ENCODE results near the gene INSIG1.

DNA sequence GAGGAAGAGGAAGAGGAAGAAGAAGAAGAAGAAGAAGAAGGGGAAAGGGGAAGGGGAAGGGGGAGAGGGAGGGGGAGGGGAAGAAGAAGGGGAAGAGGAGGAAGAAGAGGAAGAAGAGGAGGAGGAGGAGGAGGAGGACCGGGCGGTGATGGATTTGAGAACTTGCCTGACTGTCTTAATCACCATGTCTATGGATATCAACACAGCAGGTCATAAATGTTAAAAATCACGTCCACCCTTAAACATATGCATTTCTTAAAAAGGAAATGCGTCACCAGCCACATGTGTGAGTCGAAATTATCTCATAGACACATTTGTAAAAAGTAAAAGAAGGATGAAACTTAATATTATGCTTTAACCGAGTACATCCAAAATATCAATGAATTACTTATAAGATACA lies 42.1 kb upstream of the INSIG1 start:
- TF ChIP-seq JUND (IDR thresholded peaks at IDR 0.05) (no peak), GABPA (IDR thresholded peaks at IDR 0.05 in 1 of 2, conservative IDR thresholded peaks at IDR 0.05 in 1 of 2) (no peak), YY1 (IDR thresholded peaks at IDR 0.05) (no peak), RXRA (IDR thresholded peaks at IDR 0.05) (no peak), RAD21 (IDR thresholded peaks at IDR 0.05) (no peak), TAF1 (conservative IDR thresholded peaks at IDR 0.05) (no peak), FOXA1 (IDR thresholded peaks at IDR 0.05) (no peak)
- TF ChIP-seq, protein P1, sequence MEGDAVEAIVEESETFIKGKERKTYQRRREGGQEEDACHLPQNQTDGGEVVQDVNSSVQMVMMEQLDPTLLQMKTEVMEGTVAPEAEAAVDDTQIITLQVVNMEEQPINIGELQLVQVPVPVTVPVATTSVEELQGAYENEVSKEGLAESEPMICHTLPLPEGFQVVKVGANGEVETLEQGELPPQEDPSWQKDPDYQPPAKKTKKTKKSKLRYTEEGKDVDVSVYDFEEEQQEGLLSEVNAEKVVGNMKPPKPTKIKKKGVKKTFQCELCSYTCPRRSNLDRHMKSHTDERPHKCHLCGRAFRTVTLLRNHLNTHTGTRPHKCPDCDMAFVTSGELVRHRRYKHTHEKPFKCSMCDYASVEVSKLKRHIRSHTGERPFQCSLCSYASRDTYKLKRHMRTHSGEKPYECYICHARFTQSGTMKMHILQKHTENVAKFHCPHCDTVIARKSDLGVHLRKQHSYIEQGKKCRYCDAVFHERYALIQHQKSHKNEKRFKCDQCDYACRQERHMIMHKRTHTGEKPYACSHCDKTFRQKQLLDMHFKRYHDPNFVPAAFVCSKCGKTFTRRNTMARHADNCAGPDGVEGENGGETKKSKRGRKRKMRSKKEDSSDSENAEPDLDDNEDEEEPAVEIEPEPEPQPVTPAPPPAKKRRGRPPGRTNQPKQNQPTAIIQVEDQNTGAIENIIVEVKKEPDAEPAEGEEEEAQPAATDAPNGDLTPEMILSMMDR (IDR thresholded peaks at IDR 0.05; ENCODE audit: low read depth, low read length, missing input control), result no peak
- TF ChIP-seq, protein P2, sequence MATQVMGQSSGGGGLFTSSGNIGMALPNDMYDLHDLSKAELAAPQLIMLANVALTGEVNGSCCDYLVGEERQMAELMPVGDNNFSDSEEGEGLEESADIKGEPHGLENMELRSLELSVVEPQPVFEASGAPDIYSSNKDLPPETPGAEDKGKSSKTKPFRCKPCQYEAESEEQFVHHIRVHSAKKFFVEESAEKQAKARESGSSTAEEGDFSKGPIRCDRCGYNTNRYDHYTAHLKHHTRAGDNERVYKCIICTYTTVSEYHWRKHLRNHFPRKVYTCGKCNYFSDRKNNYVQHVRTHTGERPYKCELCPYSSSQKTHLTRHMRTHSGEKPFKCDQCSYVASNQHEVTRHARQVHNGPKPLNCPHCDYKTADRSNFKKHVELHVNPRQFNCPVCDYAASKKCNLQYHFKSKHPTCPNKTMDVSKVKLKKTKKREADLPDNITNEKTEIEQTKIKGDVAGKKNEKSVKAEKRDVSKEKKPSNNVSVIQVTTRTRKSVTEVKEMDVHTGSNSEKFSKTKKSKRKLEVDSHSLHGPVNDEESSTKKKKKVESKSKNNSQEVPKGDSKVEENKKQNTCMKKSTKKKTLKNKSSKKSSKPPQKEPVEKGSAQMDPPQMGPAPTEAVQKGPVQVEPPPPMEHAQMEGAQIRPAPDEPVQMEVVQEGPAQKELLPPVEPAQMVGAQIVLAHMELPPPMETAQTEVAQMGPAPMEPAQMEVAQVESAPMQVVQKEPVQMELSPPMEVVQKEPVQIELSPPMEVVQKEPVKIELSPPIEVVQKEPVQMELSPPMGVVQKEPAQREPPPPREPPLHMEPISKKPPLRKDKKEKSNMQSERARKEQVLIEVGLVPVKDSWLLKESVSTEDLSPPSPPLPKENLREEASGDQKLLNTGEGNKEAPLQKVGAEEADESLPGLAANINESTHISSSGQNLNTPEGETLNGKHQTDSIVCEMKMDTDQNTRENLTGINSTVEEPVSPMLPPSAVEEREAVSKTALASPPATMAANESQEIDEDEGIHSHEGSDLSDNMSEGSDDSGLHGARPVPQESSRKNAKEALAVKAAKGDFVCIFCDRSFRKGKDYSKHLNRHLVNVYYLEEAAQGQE (IDR thresholded peaks at IDR 0.05), result no peak
- TF ChIP-seq, protein P3, sequence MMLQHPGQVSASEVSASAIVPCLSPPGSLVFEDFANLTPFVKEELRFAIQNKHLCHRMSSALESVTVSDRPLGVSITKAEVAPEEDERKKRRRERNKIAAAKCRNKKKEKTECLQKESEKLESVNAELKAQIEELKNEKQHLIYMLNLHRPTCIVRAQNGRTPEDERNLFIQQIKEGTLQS (IDR thresholded peaks at IDR 0.05), result no peak
- TF ChIP-seq, protein P4, sequence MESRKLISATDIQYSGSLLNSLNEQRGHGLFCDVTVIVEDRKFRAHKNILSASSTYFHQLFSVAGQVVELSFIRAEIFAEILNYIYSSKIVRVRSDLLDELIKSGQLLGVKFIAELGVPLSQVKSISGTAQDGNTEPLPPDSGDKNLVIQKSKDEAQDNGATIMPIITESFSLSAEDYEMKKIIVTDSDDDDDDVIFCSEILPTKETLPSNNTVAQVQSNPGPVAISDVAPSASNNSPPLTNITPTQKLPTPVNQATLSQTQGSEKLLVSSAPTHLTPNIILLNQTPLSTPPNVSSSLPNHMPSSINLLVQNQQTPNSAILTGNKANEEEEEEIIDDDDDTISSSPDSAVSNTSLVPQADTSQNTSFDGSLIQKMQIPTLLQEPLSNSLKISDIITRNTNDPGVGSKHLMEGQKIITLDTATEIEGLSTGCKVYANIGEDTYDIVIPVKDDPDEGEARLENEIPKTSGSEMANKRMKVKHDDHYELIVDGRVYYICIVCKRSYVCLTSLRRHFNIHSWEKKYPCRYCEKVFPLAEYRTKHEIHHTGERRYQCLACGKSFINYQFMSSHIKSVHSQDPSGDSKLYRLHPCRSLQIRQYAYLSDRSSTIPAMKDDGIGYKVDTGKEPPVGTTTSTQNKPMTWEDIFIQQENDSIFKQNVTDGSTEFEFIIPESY (IDR thresholded peaks at IDR 0.05), result no peak

Data from liver (tissue), 3 donors.